ENCODE measurements around the gene DHPS. TPM values are rescaled to one million over a fixed set of nuclear protein-coding genes. Genes with fewer than 3 reads are reported as not detected.

Gene DHPS
- total RNA-seq, 1 experiment from 2014 or later = 128 TPM

DNA sequence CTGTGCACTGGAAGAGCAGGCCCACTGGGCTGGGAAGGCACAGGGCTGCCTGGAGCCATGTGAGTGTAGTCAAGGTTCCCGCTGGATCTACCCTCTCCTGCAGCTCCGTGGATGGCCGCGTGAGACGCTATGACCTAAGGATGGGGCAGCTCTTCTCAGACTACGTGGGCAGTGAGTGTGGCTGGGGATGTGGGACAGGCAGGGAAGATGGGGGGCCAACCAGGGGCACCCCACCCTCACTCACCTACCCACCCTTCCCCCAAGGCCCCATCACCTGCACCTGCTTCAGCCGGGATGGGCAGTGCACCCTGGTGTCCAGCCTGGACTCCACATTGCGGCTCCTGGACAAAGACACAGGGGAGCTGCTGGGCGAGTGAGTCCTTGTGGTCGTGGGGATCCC, 8.9 kb downstream of the DHPS start:
- no peaks in the 10 kb centered on the region; the same call in 1 of the 2 replicates for H3K4me1 ChIP-seq
- H3K27me3 ChIP-seq = no peaks in the 10 kb centered on the region
- H3K27ac ChIP-seq = no peak overlapping the region
- no peak for DNase-seq
- H3K4me3 ChIP-seq = no peak overlapping the region
- H3K9me3 ChIP-seq (replicated peaks) = no peaks in the 10 kb centered on the region
- H3K36me3 ChIP-seq = peaks cover 50% of the 10 kb centered on the region

DNA sequence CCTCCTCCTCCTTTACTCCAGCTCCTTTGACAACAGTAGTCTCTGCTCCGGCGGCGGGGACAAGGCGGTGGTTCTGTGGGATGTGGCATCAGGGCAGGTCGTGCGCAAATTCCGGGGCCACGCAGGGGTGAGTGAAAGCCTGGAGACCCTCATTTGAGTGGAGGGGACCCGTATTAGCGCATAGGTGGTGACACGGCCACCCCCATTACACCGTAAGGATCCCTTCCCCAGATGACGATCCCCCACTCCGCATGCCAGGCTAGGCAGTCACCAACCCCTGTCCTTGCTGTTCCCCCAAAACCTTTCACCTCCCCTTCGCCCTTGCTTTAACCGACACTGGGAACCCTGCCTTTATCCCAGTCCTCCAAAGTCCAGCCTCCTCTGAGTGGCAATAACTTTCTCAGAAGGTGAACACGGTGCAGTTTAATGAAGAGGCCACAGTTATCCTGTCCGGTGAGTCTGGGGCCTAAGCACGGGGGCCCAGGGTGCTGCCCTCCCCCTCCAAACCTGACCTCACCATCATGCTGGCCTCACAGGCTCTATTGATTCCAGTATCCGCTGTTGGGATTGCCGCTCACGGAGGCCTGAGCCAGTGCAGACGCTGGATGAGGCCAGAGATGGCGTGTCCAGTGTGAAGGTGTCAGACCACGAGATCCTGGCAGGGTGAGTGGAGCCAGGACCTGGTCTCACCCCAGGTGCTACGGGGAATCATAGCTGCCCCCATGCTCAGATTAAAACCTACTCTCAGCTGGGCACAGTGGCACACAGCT, 11.3 kb downstream of the DHPS start:
- Histone ChIP-seq H3K27ac (peak overlapping the region; percentile 87; the same call in 1 of the 2 replicates), H3K4me3 (peak overlapping the region; percentile 86), H3K36me3 (peaks cover 26% of the 10 kb centered on the region), H3K4me1 (no peaks in the 10 kb centered on the region; the same call in 1 of the 2 replicates), H3K27me3 (no peaks in the 10 kb centered on the region), H3K9me3 (replicated peaks) (no peaks in the 10 kb centered on the region)
- DNase-seq = no peak

DNA sequence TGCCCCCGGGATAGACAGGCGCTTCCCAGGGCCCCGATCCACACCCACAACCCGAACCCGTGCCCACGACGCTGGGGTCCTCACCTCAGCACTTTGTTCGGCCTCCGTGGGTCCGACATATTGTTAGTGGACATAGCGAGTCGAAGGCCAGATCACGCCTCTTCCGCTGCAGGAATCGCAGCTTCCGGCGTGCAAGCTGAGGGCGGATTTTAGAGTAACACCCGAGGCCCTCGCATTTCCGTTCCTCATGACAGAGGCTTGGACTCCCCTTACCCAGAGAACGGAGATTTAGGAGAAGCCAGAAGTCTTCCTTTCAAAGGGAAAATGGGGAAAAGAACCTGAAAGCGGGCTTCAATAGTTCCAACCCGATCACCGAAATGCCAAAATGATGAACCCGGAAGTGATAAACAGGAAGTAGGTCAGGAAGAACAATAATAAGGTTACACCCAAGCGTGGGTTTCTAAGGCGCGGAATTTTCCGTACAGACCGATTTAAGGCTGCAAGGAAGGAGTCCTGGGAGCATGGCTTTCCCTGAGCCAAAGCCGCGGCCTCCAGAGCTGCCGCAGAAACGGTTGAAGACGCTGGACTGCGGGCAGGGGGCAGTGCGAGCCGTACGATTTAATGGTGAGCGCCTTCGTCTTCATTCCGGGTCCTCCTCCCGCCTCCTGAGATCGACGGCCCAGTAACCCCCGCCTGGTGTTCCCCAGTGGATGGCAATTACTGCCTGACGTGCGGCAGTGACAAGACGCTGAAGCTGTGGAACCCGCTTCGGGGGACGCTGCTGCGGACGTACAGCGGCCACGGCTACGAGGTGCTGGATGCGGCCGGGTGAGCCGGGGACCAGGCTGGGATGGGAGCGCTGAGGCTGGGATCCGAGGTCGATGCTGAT, 12.2 kb downstream of the DHPS start:
- peaks cover 18% of the 10 kb centered on the region for H3K36me3 ChIP-seq

DNA sequence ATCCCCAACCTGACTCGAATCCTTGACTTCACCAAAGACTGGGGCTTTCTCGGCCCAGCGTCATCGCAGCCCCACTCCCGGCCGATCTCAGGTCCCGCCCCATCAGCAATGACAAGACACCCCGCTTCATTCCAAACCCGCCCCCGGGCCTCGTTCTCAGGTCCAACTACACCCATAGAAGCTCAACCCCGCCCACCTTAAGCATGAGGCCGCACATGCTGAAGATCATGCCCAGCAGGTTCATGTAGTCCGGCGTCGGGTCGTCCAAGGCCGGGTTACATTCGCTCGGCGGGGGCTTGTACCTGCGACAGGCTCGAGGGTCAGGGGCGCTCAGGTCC, 12.8 kb downstream of the DHPS start:
- peak; percentile 56 to 58 for DNase-seq
- peak overlapping the region; percentile 87 for H3K27ac ChIP-seq
- peaks cover 14% of the 10 kb centered on the region for H3K36me3 ChIP-seq
- no peaks in the 10 kb centered on the region for H3K27me3 ChIP-seq
- peak overlapping the region; percentile 86 for H3K4me3 ChIP-seq
- no peaks in the 10 kb centered on the region for H3K9me3 ChIP-seq (replicated peaks)
- H3K4me1 ChIP-seq = no peaks in the 10 kb centered on the region; the same call in 1 of the 2 replicates

More for the DNA sequence above, 12.2 kb downstream of the DHPS start:
- DNase-seq = peak; percentile 83 to 92
- H3K27ac ChIP-seq = peak overlapping the region; percentile 87
- H3K9me3 ChIP-seq (replicated peaks) = no peaks in the 10 kb centered on the region
- H3K4me3 ChIP-seq = peak overlapping the region; percentile 86
- no peaks in the 10 kb centered on the region for H3K27me3 ChIP-seq
- no peaks in the 10 kb centered on the region; the same call in 1 of the 2 replicates for H3K4me1 ChIP-seq

DNA sequence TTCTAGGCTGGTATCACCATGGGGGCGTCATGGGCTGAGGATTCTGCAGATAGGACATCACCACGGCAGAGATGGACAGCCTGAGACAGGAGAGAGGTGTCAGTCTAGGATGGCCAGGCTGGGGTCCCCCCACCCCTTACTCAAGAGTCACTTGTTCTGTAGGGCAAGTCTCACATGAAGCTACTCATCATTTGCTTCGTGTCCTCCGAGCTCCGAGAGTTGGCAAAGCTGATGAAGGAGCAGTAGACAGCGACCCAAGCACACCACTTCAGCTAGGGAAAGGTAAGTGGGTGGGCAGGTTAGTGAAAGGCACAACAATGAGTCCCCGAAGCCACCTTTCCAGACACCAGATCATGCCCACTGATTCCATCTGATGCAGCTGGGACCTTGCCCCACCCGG, 13.3 kb downstream of the DHPS start:
- no peaks in the 10 kb centered on the region for H3K27me3 ChIP-seq
- peaks cover 17% of the 10 kb centered on the region for H3K36me3 ChIP-seq
- peak overlapping the region; percentile 86 for H3K4me3 ChIP-seq
- H3K9me3 ChIP-seq (replicated peaks) = no peaks in the 10 kb centered on the region
- H3K27ac ChIP-seq = no peak overlapping the region
- no peaks in the 10 kb centered on the region; the same call in 1 of the 2 replicates for H3K4me1 ChIP-seq
- no peak for DNase-seq

DNA sequence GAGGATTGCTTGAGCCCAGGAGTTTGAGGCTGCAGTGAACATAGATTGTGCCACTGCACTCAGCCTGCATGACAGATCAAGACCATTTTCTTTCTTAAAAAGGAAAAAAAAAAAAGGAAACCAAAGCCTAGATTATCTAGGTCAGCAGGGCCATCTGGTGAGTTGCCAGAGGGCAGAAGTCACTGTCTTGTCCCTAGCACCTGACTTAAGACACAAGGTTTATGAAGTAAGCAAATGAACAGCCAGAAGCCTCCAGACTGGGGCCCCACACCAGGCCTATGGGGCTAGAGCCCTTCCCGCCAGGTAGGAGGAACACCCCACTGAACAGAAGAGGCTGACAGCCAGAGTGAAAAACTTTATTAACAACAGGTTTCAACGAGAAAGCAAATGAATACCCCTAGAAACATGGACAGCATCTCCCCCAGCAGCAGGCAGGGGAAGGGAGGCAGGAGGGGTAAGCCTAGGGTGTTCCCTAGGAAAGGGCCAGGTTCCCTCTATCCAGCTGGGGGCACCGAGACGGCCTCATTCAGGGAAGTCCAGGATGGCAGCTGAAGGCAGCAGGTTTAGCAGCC, 13.9 kb downstream of the DHPS start:
- Histone ChIP-seq H3K27ac (no peak overlapping the region), H3K4me1 (no peaks in the 10 kb centered on the region; the same call in 1 of the 2 replicates), H3K9me3 (replicated peaks) (no peaks in the 10 kb centered on the region), H3K36me3 (peaks cover 20% of the 10 kb centered on the region), H3K4me3 (no peak overlapping the region), H3K27me3 (no peaks in the 10 kb centered on the region)
- no peak for DNase-seq

DNA sequence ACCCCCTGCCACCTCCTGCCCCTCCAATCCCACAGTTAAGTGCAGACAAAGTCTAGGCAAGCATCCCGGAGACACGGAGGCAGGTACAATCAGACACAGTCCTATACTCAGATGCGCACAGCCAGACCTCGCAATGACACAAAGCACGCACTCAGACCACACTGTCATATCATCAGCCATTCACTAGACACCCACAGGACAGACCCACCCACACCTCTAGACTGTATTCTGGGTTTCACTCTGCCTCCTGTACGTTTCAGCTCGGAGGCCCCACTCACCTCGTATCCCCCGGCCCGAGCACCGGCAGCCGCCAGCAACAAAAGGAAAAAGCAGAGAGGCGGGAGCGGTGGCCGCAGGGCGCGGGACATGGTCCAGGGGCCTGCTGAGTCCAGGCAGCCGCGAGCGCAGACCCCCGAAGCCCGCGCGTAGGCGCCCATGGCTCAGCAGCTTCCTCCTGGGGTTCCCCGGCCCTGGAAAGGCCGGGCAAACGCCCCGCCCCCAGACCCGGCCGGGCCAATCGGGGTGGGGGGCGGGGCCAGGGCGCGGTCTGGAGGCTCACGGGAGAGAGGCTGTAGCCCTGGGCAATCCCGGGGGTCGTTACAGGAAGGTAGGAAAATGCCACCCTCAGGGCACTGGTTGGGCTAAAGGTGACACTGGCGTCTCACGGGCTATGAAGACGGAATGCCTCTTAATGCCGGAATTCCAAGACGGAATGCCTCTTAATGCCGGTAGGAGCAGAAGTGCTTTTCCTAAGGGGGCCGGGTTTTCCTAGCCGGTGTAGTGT, 15.2 kb downstream of the DHPS start, which contains the start of the genes MAN2B1 and WDR83:
Gene MAN2B1 (minus strand): TSS at position 478 of the 784 bp plus-strand sequence. CDS start 41 bp downstream, at position 437.
Gene WDR83 (plus strand): TSS at position 543 of the 784 bp plus-strand sequence. CDS start 2,984 bp downstream, outside the sequence.
- Histone ChIP-seq H3K4me1 (no peaks in the 10 kb centered on the region; the same call in 1 of the 2 replicates), H3K27me3 (no peaks in the 10 kb centered on the region), H3K36me3 (peaks cover 20% of the 10 kb centered on the region), H3K9me3 (replicated peaks) (no peaks in the 10 kb centered on the region), H3K4me3 (peak within 1 kb of the TSS; percentile 86), H3K27ac (peak within 1 kb of the TSS; percentile 17; the same call in 1 of the 2 replicates)
- peak; percentile 85 to 93 for DNase-seq

DNA sequence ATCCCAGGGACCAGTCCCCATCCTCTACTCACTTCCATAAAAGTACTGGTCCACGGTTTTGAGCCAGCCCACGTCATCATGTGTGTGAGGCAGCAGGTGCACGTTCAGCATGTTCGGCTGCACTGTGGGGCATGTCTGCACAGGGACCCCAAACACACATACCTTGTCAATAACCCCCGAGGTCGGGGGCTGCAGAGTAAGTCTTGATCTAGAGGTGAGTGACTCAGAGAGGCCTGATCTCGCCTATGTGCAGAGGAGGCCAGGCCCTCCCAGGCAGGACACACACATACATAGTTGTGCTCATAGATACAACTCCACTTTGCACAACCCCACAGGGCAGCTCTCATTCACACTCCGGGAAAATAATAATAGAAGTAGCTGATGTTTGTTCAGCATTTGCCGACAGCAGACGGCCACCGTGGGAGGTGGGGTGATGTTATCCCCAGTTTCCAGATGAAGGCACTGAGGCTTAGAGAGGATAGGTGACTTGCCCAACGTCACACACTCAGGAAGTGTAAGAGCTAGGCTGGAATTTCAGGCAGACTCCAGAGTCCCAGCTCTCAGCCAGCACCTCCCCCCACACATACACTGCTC, 15.9 kb downstream of the DHPS start:
- peaks cover 26% of the 10 kb centered on the region for H3K36me3 ChIP-seq
- peak overlapping the region; percentile 86 for H3K4me3 ChIP-seq
- no peaks in the 10 kb centered on the region for H3K27me3 ChIP-seq
- H3K27ac ChIP-seq = no peak overlapping the region
- H3K4me1 ChIP-seq = no peaks in the 10 kb centered on the region; the same call in 1 of the 2 replicates
- no peak for DNase-seq
- no peaks in the 10 kb centered on the region for H3K9me3 ChIP-seq (replicated peaks)

DNA sequence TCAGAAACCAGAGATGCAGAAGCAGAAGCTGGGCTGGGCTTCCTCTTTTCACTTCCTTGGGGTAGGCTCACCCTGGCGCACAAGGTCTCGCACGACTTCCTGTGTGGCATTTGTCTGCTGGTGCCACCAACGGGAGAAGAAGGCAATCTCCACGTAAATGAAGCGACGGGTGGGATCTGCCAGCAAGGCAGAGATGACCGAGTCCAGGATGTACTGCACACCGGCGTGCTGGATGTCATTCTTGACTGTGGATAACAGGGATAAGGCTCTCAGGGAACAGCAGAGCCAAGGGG, 16.5 kb downstream of the DHPS start:
- Histone ChIP-seq H3K4me3 (no peak overlapping the region), H3K4me1 (no peaks in the 10 kb centered on the region; the same call in 1 of the 2 replicates), H3K27ac (no peak overlapping the region), H3K9me3 (replicated peaks) (no peaks in the 10 kb centered on the region), H3K27me3 (no peaks in the 10 kb centered on the region), H3K36me3 (peaks cover 28% of the 10 kb centered on the region)
- no peak for DNase-seq

DNA sequence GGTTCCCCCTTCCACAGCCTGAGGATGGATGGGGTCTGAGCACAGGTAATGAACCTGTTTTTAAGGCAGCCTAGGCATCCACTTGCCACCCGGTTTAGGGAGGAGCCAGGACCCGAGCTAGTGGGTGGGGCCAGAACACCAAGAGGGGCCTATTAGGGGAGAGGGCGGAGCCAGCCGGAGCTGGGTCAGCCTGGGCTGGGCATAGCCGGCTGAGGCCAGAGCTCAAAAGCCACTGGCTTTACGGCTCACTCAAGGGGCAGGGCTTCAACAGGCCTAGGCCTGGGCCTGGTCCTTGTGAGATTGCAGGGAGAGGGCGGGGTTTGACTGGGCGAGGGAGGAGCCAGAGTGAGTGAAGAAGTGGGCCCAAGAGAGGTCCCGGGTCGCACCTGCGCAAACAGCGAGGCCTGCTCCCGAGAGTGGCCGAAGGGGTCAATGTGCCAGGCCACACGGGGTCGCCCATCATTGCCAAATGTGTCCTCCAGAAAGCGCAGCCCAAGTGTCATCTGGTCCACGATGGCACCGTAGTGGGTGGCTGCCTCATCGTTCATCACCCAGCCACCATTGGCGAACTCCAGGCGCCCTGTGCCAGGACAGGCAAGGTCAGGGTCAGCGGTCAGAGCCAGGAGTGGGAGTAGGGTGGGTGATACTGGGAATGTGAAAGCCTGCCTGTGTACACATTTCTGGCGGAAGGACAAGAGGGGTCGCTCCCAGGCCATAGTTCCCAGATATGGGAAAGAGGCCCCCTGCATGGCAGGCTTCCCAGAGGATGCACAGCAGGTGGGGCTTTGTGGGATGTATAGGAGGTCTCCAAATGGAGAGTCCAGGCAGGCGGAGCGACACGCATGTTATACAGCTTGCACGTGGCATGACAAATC, 17.0 kb downstream of the DHPS start:
- peaks cover 30% of the 10 kb centered on the region for H3K36me3 ChIP-seq
- H3K4me3 ChIP-seq = no peak overlapping the region
- H3K27me3 ChIP-seq = no peaks in the 10 kb centered on the region
- no peaks in the 10 kb centered on the region for H3K4me1 ChIP-seq
- no peak overlapping the region for H3K27ac ChIP-seq
- H3K9me3 ChIP-seq (replicated peaks) = no peaks in the 10 kb centered on the region
- peak; percentile 49 to 52 for DNase-seq

DNA sequence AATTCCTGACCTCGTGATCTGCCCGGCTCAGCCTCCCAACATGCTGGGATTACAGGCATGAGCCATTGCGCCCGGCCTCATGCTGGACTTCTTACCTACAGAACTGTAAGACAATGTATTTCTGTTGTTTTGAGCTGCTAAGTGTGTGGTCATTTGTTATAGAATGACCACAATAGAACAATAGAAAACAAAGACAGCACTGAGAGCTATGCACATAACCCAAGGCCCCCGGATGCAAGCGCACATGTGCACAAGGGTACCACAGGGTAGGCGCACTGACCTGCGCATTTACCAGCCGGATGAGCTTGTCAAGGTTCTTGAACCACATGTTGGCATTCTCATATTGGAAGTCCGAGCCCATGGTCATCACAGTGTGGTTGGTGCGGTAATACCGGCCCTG, 20.7 kb downstream of the DHPS start:
- H3K36me3 ChIP-seq = peaks cover 51% of the 10 kb centered on the region

DNA sequence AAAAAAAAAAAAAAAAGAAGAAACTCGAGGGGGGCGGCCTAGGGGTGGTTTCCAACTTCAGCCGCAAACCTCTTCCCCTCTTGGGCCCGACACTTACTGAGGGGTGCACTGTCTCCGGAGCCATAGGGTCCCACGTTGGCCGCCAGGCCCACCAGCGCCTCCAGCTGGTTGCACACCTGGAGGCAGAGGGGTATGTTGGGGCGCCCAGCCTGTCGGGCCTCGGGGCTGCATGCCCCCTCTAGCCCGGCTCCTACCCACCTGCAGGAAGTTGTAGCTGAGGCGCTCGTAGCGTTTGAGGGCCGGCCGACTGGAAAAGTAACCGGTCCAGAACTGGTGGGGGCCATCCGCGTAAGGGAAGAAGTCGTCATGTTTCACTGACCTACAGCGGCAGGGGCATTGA, 23.7 kb downstream of the DHPS start:
- Histone ChIP-seq H3K4me1 (no peaks in the 10 kb centered on the region), H3K27me3 (no peaks in the 10 kb centered on the region), H3K27ac (no peak overlapping the region), H3K36me3 (peaks cover 63% of the 10 kb centered on the region), H3K4me3 (no peak overlapping the region), H3K9me3 (replicated peaks) (no peaks in the 10 kb centered on the region; the same call in 1 of the 2 replicates)
- DNase-seq = no peak

More for the DNA sequence above, 20.7 kb downstream of the DHPS start:
- Histone ChIP-seq H3K9me3 (replicated peaks) (no peaks in the 10 kb centered on the region; the same call in 1 of the 2 replicates), H3K4me3 (no peak overlapping the region), H3K4me1 (no peaks in the 10 kb centered on the region), H3K27me3 (no peaks in the 10 kb centered on the region), H3K27ac (no peak overlapping the region)
- no peak for DNase-seq

Data from SJCRH30 (cell line).